Memory B cell (primary cell): ENCODE results near the gene ZCCHC24.

Experiments
- ATAC-seq: fragments of 150-1000 bp; cut with Tn5 transposase; 2 replicates; pipeline ENCODE4 v1.10.0; 2021; ENCODE audit warnings: low read depth, mild to moderate bottlenecking, moderate library complexity
- DNase-seq, 2 donors: peaks; one replicate each; pipeline ENCODE4 v3.0.0; 2022; ENCODE audit warnings: low spot score in 2 of 2
- H3K27ac Mint-ChIP-seq: one replicate; pipeline ENCODE4 v1.8.0; 2022; ENCODE audit warnings: mild to moderate bottlenecking, moderate library complexity, mixed read lengths
- H3K27me3 Mint-ChIP-seq: one replicate; pipeline ENCODE4 v1.8.0; 2022; ENCODE audit warnings: mixed read lengths
- H3K36me3 Mint-ChIP-seq: one replicate; pipeline ENCODE4 v1.8.0; 2022; ENCODE audit warnings: mild to moderate bottlenecking, mixed read lengths
- H3K4me1 Mint-ChIP-seq: one replicate; pipeline ENCODE4 v1.8.0; 2022; ENCODE audit warnings: mixed read lengths
- H3K4me3 Mint-ChIP-seq: one replicate; pipeline ENCODE4 v1.8.0; 2022; ENCODE audit warnings: mild to moderate bottlenecking, moderate library complexity, mixed read lengths
- H3K9me3 Mint-ChIP-seq: one replicate; pipeline ENCODE4 v1.8.0; 2022; ENCODE audit warnings: mixed read lengths

Gene ZCCHC24

DNA sequence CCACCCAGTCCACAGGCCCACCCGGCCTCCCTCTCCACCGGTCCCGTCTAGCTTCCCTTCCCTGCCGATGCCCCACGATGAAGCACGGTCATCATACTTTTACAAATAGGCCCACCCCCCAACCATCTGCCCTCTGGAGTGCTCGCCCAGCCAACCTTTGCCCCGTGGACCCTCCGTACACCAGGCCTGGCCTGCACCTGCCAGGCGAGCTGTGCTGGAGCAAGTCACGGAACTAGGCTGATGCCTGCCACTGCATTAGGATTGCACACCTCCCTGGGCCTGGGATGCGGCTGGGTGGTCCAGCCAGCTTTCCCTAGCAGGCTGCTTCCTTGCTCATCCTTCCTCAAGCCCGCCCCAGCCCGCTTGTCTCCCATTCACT lies 53.4 kb downstream of the ZCCHC24 start:
- Mint-ChIP-seq H3K4me1 (peaks cover 12% of the 10 kb centered on the region), H3K36me3 (peaks cover 2% of the 10 kb centered on the region), H3K27me3 (peaks cover 3% of the 10 kb centered on the region), H3K9me3 (no peaks in the 10 kb centered on the region), H3K4me3 (no peak overlapping the region), H3K27ac (no peak overlapping the region)
- ATAC-seq: no peak
- no peak for DNase-seq

GRCh38 chr10:79391231-79392019 lies 54.0 kb downstream of the ZCCHC24 start:
- DNase-seq (no peak), ATAC-seq (no peak)
- H3K36me3 Mint-ChIP-seq: peaks cover 2% of the 10 kb centered on the region
- H3K4me1 Mint-ChIP-seq: peaks cover 12% of the 10 kb centered on the region
- no peaks in the 10 kb centered on the region for H3K9me3 Mint-ChIP-seq
- H3K4me3 Mint-ChIP-seq: no peak overlapping the region
- H3K27me3 Mint-ChIP-seq: peaks cover 3% of the 10 kb centered on the region
- H3K27ac Mint-ChIP-seq: no peak overlapping the region

- ATAC-seq (peak; percentile 24), DNase-seq (no peak)
- no peak overlapping the region for H3K4me3 Mint-ChIP-seq
- H3K4me1 Mint-ChIP-seq: peaks cover 12% of the 10 kb centered on the region
- H3K27me3 Mint-ChIP-seq: peaks cover 3% of the 10 kb centered on the region
- no peaks in the 10 kb centered on the region for H3K9me3 Mint-ChIP-seq
- no peaks in the 10 kb centered on the region for H3K36me3 Mint-ChIP-seq
- no peak overlapping the region for H3K27ac Mint-ChIP-seq
Observed at GRCh38 chr10:79390551-79391229, 54.7 kb downstream of the ZCCHC24 start.

- H3K36me3 Mint-ChIP-seq: no peaks in the 10 kb centered on the region
- peaks cover 3% of the 10 kb centered on the region for H3K27me3 Mint-ChIP-seq
- no peak overlapping the region for H3K27ac Mint-ChIP-seq
Observed at GRCh38 chr10:79390057-79390456, 55.4 kb downstream of the ZCCHC24 start.

GRCh38 chr10:79387974-79388850 lies 57.2 kb downstream of the ZCCHC24 start:
- H3K36me3 Mint-ChIP-seq: no peaks in the 10 kb centered on the region
- ATAC-seq (no peak), DNase-seq (no peak)
- H3K4me1 Mint-ChIP-seq: peaks cover 12% of the 10 kb centered on the region
- peaks cover 3% of the 10 kb centered on the region for H3K27me3 Mint-ChIP-seq
- no peak overlapping the region for H3K27ac Mint-ChIP-seq
- H3K4me3 Mint-ChIP-seq: no peak overlapping the region
- H3K9me3 Mint-ChIP-seq: no peaks in the 10 kb centered on the region

More at GRCh38 chr10:79390057-79390456, 55.4 kb downstream of the ZCCHC24 start:
- Mint-ChIP-seq H3K9me3 (no peaks in the 10 kb centered on the region), H3K4me1 (peaks cover 12% of the 10 kb centered on the region), H3K4me3 (no peak overlapping the region)
- DNase-seq (no peak), ATAC-seq (no peak)

DNA sequence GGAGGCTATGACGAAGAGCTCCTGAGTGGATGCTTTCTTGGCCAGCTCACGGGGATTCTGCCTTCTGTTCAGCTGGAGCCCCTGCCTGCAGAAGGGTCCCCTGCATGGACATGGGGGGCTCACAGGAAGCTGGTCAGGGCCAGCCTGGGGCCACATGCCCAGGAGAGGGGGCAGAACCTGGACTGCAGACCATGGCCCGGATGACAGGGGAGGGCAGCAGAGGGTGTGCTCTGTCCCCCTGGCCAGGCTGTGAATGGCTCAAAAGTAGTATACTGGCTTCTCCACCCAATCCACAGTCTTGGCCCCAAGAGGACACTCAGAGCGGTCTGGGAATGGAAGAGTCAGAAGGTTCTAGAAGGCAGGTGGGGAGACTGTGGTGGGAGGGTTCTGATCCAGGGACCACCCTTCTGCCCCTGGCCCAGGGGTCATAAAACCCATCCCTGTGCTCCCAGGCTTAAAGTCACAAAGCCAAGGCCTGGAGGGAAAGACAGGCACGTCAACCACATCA lies 57.9 kb downstream of the ZCCHC24 start:
- ATAC-seq (no peak), DNase-seq (no peak)
- Mint-ChIP-seq H3K36me3 (no peaks in the 10 kb centered on the region), H3K4me3 (no peak overlapping the region), H3K9me3 (no peaks in the 10 kb centered on the region), H3K27ac (no peak overlapping the region), H3K27me3 (peaks cover 2% of the 10 kb centered on the region), H3K4me1 (peaks cover 12% of the 10 kb centered on the region)

GRCh38 chr10:79386637-79387465 lies 58.6 kb downstream of the ZCCHC24 start:
- Mint-ChIP-seq H3K27ac (no peak overlapping the region), H3K4me3 (no peak overlapping the region), H3K9me3 (no peaks in the 10 kb centered on the region), H3K4me1 (peaks cover 12% of the 10 kb centered on the region), H3K27me3 (no peaks in the 10 kb centered on the region), H3K36me3 (no peaks in the 10 kb centered on the region)
- ATAC-seq: no peak
- DNase-seq: no peak

- H3K4me3 Mint-ChIP-seq: no peak overlapping the region
- DNase-seq (peak in 1 of 2 donors; percentile 9), ATAC-seq (no peak)
- no peaks in the 10 kb centered on the region for H3K36me3 Mint-ChIP-seq
- H3K4me1 Mint-ChIP-seq: peaks cover 12% of the 10 kb centered on the region
- no peaks in the 10 kb centered on the region for H3K9me3 Mint-ChIP-seq
- no peak overlapping the region for H3K27ac Mint-ChIP-seq
- no peaks in the 10 kb centered on the region for H3K27me3 Mint-ChIP-seq
Observed at GRCh38 chr10:79385804-79386531, 59.5 kb downstream of the ZCCHC24 start.

GRCh38 chr10:79385392-79385795 lies 60.0 kb downstream of the ZCCHC24 start:
- DNase-seq (peak in 1 of 2 donors; percentile 7), ATAC-seq (no peak)
- no peaks in the 10 kb centered on the region for H3K27me3 Mint-ChIP-seq
- H3K4me3 Mint-ChIP-seq: no peak overlapping the region
- peaks cover 9% of the 10 kb centered on the region for H3K4me1 Mint-ChIP-seq
- H3K27ac Mint-ChIP-seq: no peak overlapping the region
- H3K36me3 Mint-ChIP-seq: no peaks in the 10 kb centered on the region
- H3K9me3 Mint-ChIP-seq: no peaks in the 10 kb centered on the region

- DNase-seq (no peak), ATAC-seq (no peak)
- Mint-ChIP-seq H3K27me3 (no peaks in the 10 kb centered on the region), H3K4me3 (no peak overlapping the region), H3K4me1 (peaks cover 9% of the 10 kb centered on the region), H3K9me3 (no peaks in the 10 kb centered on the region), H3K36me3 (no peaks in the 10 kb centered on the region), H3K27ac (no peak overlapping the region)
Observed at GRCh38 chr10:79384773-79385391, 60.5 kb downstream of the ZCCHC24 start.

DNA sequence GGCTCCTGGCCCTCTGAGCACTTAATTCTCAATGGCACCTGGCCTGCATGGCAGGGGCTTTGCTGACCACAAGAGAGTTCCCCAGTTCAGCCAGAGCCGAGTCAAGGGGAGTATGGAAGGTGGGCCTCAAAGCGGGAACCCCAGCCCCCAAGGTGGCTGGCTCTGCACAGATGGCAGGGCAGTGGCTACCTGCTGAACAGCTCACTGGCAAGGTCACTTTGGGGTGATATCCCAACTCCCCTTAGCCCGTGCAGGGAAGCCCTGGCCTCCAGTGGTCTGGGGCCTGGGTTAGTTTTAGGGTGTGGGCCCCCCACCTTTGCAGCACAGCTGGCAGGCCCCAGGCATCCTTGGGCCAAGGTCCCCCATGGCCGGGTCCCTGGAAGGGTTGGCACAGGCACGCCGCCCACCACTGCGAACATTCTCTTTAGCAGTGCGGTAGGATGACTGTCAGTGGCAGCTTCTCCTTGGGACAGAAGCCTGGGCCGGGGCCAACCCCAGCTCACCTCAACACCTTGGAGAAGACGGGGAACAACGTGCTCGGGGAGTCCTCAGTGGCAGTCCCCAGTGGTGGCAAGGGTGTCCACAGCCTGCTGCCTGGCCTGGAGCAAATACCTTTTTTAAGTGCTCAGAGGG lies 61.3 kb downstream of the ZCCHC24 start:
- no peaks in the 10 kb centered on the region for H3K36me3 Mint-ChIP-seq
- ATAC-seq (no peak), DNase-seq (no peak)
- H3K27ac Mint-ChIP-seq: no peak overlapping the region
- peaks cover 6% of the 10 kb centered on the region for H3K4me1 Mint-ChIP-seq
- no peaks in the 10 kb centered on the region for H3K27me3 Mint-ChIP-seq
- no peak overlapping the region for H3K4me3 Mint-ChIP-seq
- no peaks in the 10 kb centered on the region for H3K9me3 Mint-ChIP-seq

DNA sequence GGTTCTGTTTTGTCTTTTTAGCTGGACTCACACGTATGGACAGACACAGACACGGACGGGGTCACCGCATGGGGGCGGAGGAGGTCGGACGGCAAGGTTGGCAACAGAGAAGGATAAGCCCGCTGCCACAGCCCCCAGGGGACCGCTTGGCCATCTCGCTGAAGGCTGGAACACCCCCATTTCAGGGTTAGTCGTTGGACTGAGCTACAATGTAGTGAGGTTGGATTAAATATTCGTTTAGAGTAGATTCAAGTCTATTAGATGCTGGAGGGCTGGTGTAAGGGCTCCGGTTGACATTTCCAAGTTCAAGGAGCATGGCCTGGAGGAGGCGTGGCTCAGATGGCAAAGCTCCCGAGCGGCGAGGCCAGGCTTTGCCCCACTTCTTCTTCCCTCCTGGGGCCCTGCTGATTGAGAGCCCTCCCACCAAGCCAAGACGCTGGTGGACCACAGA lies 62.9 kb downstream of the ZCCHC24 start:
- Mint-ChIP-seq H3K27ac (no peak overlapping the region), H3K27me3 (no peaks in the 10 kb centered on the region), H3K4me3 (no peak overlapping the region), H3K4me1 (no peaks in the 10 kb centered on the region), H3K36me3 (no peaks in the 10 kb centered on the region), H3K9me3 (no peaks in the 10 kb centered on the region)
- DNase-seq (no peak), ATAC-seq (no peak)
